ENCODE results near the gene IQGAP1. TPM values are rescaled to one million over a fixed set of nuclear protein-coding genes. Genes with fewer than 3 reads are reported as not detected.
A peak's percentile ranks its signal among the peaks of the same experiment; 100 is the strongest.
"Not testable (repeated sequence)": the region's sequence is repeated elsewhere in the genome, so short reads cannot be mapped to it uniquely, and the experiment has no call there.

The IQGAP1 gene
- total RNA-seq, 2 donors from 2014 or later = 79.6 to 92.9 TPM

DNA sequence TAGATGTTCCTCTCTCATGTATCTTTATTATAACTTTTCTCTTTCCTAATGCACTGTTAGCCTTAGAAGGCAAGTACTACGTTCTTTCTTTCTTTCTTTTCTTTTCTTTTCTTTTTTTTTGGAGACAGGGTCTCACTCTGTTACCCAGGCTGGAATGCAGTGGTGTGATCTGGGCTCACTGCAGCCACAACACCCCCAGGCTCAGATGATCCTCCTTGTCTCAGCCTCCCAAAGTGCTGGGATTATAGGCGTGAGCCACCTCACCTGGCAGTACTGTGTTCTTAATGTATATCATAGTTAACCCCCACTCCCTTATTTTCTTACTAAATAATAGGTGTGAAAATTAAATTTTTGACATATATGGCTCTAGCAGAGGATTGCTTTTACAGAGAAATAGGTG is 23.1 kb downstream of the IQGAP1 start:
- no peaks in the 10 kb centered on the region for H3K9me3 ChIP-seq
- peaks cover 48% of the 10 kb centered on the region for H3K4me1 ChIP-seq

GRCh38 chr15:90412356-90413194 is 24.5 kb downstream of the IQGAP1 start:
- WGBS, 2 donors = 33 to 51% methylated on average over 3 of the region's 3 CpGs
- Histone ChIP-seq H3K4me1 (peaks cover 44% of the 10 kb centered on the region), H3K27ac (peak overlapping the region; percentile 21 to 59 (median 34)), H3K9me3 (no peaks in the 10 kb centered on the region), H3K27me3 (no peaks in the 10 kb centered on the region), H3K4me3 (no peak overlapping the region), H3K36me3 (replicated peaks in 1 of 2; ENCODE audit: insufficient read depth in 1 of 2, low read depth in 2 of 2) (no peaks in the 10 kb centered on the region)
- ATAC-seq (peak; percentile 86), DNase-seq (peak; percentile 20 to 73 (median 54))
- TF ChIP-seq CTCF (IDR thresholded peaks at IDR 0.05) = no peak
- no peak for TF ChIP-seq POLR2A (IDR thresholded peaks at IDR 0.05)
- intact Hi-C loops (cut with DNase I) = no loop called here

More for the DNA sequence above, 23.1 kb downstream of the IQGAP1 start:
- H3K27ac ChIP-seq = peak overlapping the region in 1 of 4 donors; percentile 59
- H3K36me3 ChIP-seq (replicated peaks in 1 of 2; ENCODE audit: insufficient read depth in 1 of 2, low read depth in 2 of 2) = no peaks in the 10 kb centered on the region
- intact Hi-C loops (cut with DNase I) = no loop called here
- no peak overlapping the region for H3K4me3 ChIP-seq
- DNase-seq = no peak
- WGBS, 2 donors = 85 to 89% methylated on average over 2 of the region's 2 CpGs
- no peaks in the 10 kb centered on the region for H3K27me3 ChIP-seq
- no peak for ATAC-seq
- TF ChIP-seq CTCF (IDR thresholded peaks at IDR 0.05) (no peak), POLR2A (IDR thresholded peaks at IDR 0.05) (no peak)

GRCh38 chr15:90413411-90414379 is 25.7 kb downstream of the IQGAP1 start:
- no peaks in the 10 kb centered on the region for H3K9me3 ChIP-seq
- no peaks in the 10 kb centered on the region for H3K36me3 ChIP-seq (replicated peaks in 1 of 2; ENCODE audit: insufficient read depth in 1 of 2, low read depth in 2 of 2)
- H3K4me1 ChIP-seq = peaks cover 42% of the 10 kb centered on the region
- ATAC-seq (no peak), DNase-seq (no peak)
- no peak overlapping the region for H3K4me3 ChIP-seq
- 61 to 71% methylated on average over 10 of the region's 10 CpGs for WGBS, 2 donors
- no peaks in the 10 kb centered on the region for H3K27me3 ChIP-seq
- TF ChIP-seq CTCF (IDR thresholded peaks at IDR 0.05) = no peak
- TF ChIP-seq POLR2A (IDR thresholded peaks at IDR 0.05) = no peak
- intact Hi-C loops (cut with DNase I) = no loop called here
- H3K27ac ChIP-seq = peak overlapping the region in 3 of 4 donors; percentile 21 to 59 (median 48)

DNA sequence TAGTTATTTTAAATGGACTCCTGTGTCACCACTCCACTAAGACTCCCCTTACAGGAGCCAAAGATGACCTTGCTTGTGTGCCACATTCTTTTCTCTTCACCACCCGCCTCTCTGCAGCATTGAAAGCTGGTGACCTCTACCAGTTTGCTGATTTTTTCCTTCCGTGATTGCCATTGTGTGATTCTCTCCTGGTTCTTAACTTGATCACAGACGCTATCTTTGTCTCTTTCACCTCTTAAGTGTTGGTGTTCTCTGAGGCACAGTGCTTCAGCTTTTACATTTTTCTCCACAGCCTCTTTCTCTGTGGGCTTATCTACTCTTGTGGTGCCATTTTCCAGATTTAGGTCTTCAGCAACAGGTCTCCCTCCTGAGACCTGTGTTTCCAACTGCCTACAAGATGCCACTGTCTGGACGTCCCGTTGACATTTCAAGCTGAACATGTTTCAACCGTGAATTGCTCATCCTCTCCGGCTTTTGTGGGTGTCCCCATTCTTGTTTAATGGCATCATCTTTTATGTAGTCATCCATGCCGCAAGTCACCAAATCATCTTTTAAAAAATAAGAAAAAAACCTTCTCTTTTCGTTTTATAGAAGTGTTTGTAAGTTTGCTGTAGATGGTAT is 26.5 kb downstream of the IQGAP1 start:
- Histone ChIP-seq H3K36me3 (replicated peaks in 1 of 2; ENCODE audit: insufficient read depth in 1 of 2, low read depth in 2 of 2) (no peaks in the 10 kb centered on the region), H3K4me3 (no peak overlapping the region), H3K27ac (peak overlapping the region in 2 of 4 donors; percentile 48 to 59), H3K27me3 (no peaks in the 10 kb centered on the region), H3K9me3 (no peaks in the 10 kb centered on the region), H3K4me1 (peaks cover 48% of the 10 kb centered on the region)
- 78 to 81% methylated on average over 9 of the region's 9 CpGs for WGBS, 2 donors
- intact Hi-C loops (cut with DNase I) = no loop called here
- ATAC-seq (no peak), DNase-seq (no peak)
- TF ChIP-seq CTCF (IDR thresholded peaks at IDR 0.05) = no peak

- H3K9me3 ChIP-seq; H3K27ac ChIP-seq; H3K27me3 ChIP-seq; H3K36me3 ChIP-seq (replicated peaks in 1 of 2; ENCODE audit: insufficient read depth in 1 of 2, low read depth in 2 of 2); intact Hi-C loops (cut with DNase I); ATAC-seq; DNase-seq; H3K4me3 ChIP-seq: not testable (repeated sequence)
- 91 to 95% methylated on average over 5 of the region's 5 CpGs for WGBS, 2 donors
- H3K4me1 ChIP-seq = peaks cover 61% of the 10 kb centered on the region
Observed at GRCh38 chr15:90416052-90416451, 28.0 kb downstream of the IQGAP1 start.
